Endothelial cell of umbilical vein (primary cell): ENCODE data around the gene CDHR1. TPM values are rescaled to one million over a fixed set of nuclear protein-coding genes. Genes with fewer than 3 reads are reported as not detected.
A peak's percentile ranks its signal among the peaks of the same experiment; 100 is the strongest.
"Not testable (repeated sequence)": the region's sequence is repeated elsewhere in the genome, so short reads cannot be mapped to it uniquely, and the experiment has no call there.

ENCODE experiments used
- BruUV-seq: library from RNA; stranded (reverse); fragments of 400-500 nt; replicated peaks from 2 replicates; lab custom pipeline; 2021; lab: Mats Ljungman, UMichigan
- CTCF ChIA-PET: fragments of 300-600, 350-600 bp; sonication (Branson Sonifier 250); formaldehyde crosslinking; loops from one replicate; lab custom pipeline; 2021; ENCODE audit warnings: antibody characterized with exemption, inconsistent platforms; lab: Charles Lee
- POLR2A ChIA-PET: fragments of 300-600, 350-600 bp; sonication (Branson Sonifier 250); formaldehyde crosslinking; loops from one replicate; lab custom pipeline; 2021; ENCODE audit warnings: antibody characterized with exemption, inconsistent platforms; lab: Charles Lee
- DNase-seq: peaks from one replicate; pipeline ENCODE4 v3.0.0-alpha.2; 2011; ENCODE audit warnings: low read depth, low spot score
- FAIRE-seq: peaks from 2 replicates; lab custom pipeline; 2011; peaks lifted over from hg19 to GRCh38; lab: Jason Lieb, UNC
- H2AFZ ChIP-seq: 2 replicates; pipeline ENCODE4 v1.6.0; 2012; ENCODE audit warnings: low read depth, low read length, control low read depth, inconsistent platforms
- H3K27ac ChIP-seq: 2 replicates; pipeline ENCODE4 v1.5.1; 2011; ENCODE audit warnings: low read depth, mild to moderate bottlenecking, control low read depth, low read length, moderate library complexity; ENCODE audit not compliant: insufficient read depth
- H3K27me3 ChIP-seq, 2 experiments: 2 replicates each; pipeline versions ENCODE4 v1.6.0 to v1.6.1; 2011; ENCODE audit warnings: low read length in 2 of 2, mixed read lengths in 1 of 2; ENCODE audit not compliant: control insufficient read depth in 2 of 2, insufficient read depth in 2 of 2
- H3K36me3 ChIP-seq, 2 experiments: 2 replicates in 1 of 2; 3 replicates in 1 of 2; pipeline ENCODE4 v1.5.1; 2011; ENCODE audit warnings: low read length in 2 of 2, mild to moderate bottlenecking in 1 of 2, moderate library complexity in 1 of 2; ENCODE audit not compliant: control insufficient read depth in 2 of 2, insufficient read depth in 2 of 2; ENCODE audit errors: extremely low read depth in 1 of 2
- H3K4me1 ChIP-seq: 3 replicates; pipeline ENCODE4 v1.5.1; 2011; ENCODE audit warnings: mild to moderate bottlenecking, low read length; ENCODE audit not compliant: control insufficient read depth, insufficient read depth; ENCODE audit errors: extremely low read depth
- H3K4me2 ChIP-seq: 2 replicates; pipeline ENCODE4 v1.6.1; 2011; ENCODE audit warnings: low read length, control low read depth, mixed read lengths; ENCODE audit not compliant: insufficient read depth
- H3K4me3 ChIP-seq, 3 experiments: fragments of 200-600 bp in 1 of 3; sonication (generic), shearing (Covaris generic) in 1 of 3; replicated peaks in 1 of 3; 2 replicates each; pipeline ENCODE4 v1.5.1; 2011 to 2016; ENCODE audit warnings: control low read depth in 3 of 3, low read length in 3 of 3, mild to moderate bottlenecking in 2 of 3, inconsistent platforms in 1 of 3, low read depth in 1 of 3, moderate library complexity in 1 of 3; ENCODE audit not compliant: insufficient read depth in 1 of 3
- H3K79me2 ChIP-seq: 2 replicates; pipeline ENCODE4 v1.6.0; 2012; ENCODE audit warnings: low read length, inconsistent platforms; ENCODE audit not compliant: control insufficient read depth, insufficient read depth
- H3K9ac ChIP-seq: replicated peaks from 2 replicates; pipeline ENCODE3; 2011; ENCODE audit warnings: low read length, control low read depth; ENCODE audit not compliant: insufficient read depth; ENCODE audit errors: extremely low read depth
- H3K9me1 ChIP-seq: replicated peaks from 3 replicates; pipeline ENCODE4 v1.6.0; 2011; ENCODE audit warnings: mild to moderate bottlenecking, low read length; ENCODE audit not compliant: control insufficient read depth, insufficient read depth; ENCODE audit errors: extremely low read depth
- H3K9me3 ChIP-seq: replicated peaks from 2 replicates; pipeline ENCODE4 v1.5.1; 2012; ENCODE audit warnings: low read length, inconsistent platforms; ENCODE audit not compliant: control insufficient read depth, insufficient read depth
- H4K20me1 ChIP-seq: replicated peaks from 2 replicates; pipeline ENCODE3; 2011; ENCODE audit warnings: mild to moderate bottlenecking, low read length; ENCODE audit not compliant: control insufficient read depth, insufficient read depth; ENCODE audit errors: extremely low read depth
- CTCF ChIP-seq, 2 donors: IDR thresholded peaks; 1 replicate in 1 of 2; 2 replicates in 1 of 2; pipeline ENCODE4 v1.5.1; 2011; ENCODE audit warnings: low read length in 2 of 2, mild to moderate bottlenecking in 2 of 2, moderate library complexity in 2 of 2, control low read depth in 1 of 2, inconsistent platforms in 1 of 2, low read depth in 1 of 2; ENCODE audit not compliant: insufficient read depth in 1 of 2; ENCODE audit errors: extremely low read depth in 1 of 2
- EZH2 ChIP-seq: IDR thresholded peaks from 2 replicates; pipeline ENCODE4 v1.6.1; 2012; ENCODE audit warnings: borderline replicate concordance, low read depth, mild to moderate bottlenecking, moderate library complexity, low read length, inconsistent platforms; ENCODE audit not compliant: severe bottlenecking
- FOS ChIP-seq: IDR thresholded peaks from 2 replicates; pipeline ENCODE4 v1.6.1; 2011; ENCODE audit warnings: mild to moderate bottlenecking, low read length, moderate library complexity, borderline replicate concordance; ENCODE audit not compliant: insufficient read depth
- GATA2 ChIP-seq: IDR thresholded peaks from 2 replicates; pipeline ENCODE4 v1.7.0; 2011; ENCODE audit warnings: low read depth, mild to moderate bottlenecking, moderate library complexity, mixed read lengths, low read length; ENCODE audit not compliant: insufficient read length, insufficient read depth
- JUN ChIP-seq: IDR thresholded peaks from 2 replicates; pipeline ENCODE4 v1.6.1; 2011; ENCODE audit warnings: borderline replicate concordance, low read depth; ENCODE audit not compliant: insufficient read length, insufficient read depth
- MAX ChIP-seq: IDR thresholded peaks from 2 replicates; pipeline ENCODE4 v1.6.1; 2011; ENCODE audit not compliant: insufficient read depth, insufficient read length
- MYC ChIP-seq: IDR thresholded peaks from one replicate; pipeline ENCODE4 v1.6.1; 2011; ENCODE audit warnings: mild to moderate bottlenecking, low read depth, low read length
- POLR2A ChIP-seq: IDR thresholded peaks from 2 replicates; pipeline ENCODE4 v1.6.1; 2012; ENCODE audit warnings: low read depth, mild to moderate bottlenecking, control low read depth, low read length
- POLR2AphosphoS5 ChIP-seq: IDR thresholded peaks from 2 replicates; pipeline ENCODE4 v1.6.1; 2012; ENCODE audit warnings: low read depth, mild to moderate bottlenecking, control low read depth, low read length, moderate library complexity; ENCODE audit not compliant: insufficient read depth
- dilution Hi-C: fragments of 300-500 bp; cut with MboI; formaldehyde crosslinking; loops from one replicate; pipeline ENCODE4 v1.15.0; 2019; ENCODE audit warnings: low sequenced_read_pairs; ENCODE audit not compliant: extremely low pct_ligation_motif_present
- intact Hi-C: fragments of 100-400 bp; cut with micrococcal nuclease; formaldehyde crosslinking; loops from one replicate; pipeline ENCODE4 v1.10.0; 2022
- polyA plus RNA-seq, 4 experiments: library from polyadenylated mRNA; depleted of rRNA in 3 of 4; stranded (reverse) in 3 of 4; unstranded in 1 of 4; fragments of >200 nt; gene quantifications; 2 replicates each; pipeline versions ENCODE4 v1.2.1 to v1.2.3, GENCODE V29; 2011 to 2012; ENCODE audit warnings: missing spikeins in 1 of 4
- total RNA-seq: library from RNA; stranded (reverse); gene quantifications from 2 replicates; pipeline ENCODE4 v1.2.3, GENCODE V29; 2021

CDHR1 gene
- total and polyA plus RNA-seq, 2 donors (not counting 3 experiments of a cell fraction or from before 2014, with no cell fraction given): 0.11 to 0.53 TPM

- H3K9ac ChIP-seq, H3K27ac ChIP-seq, dilution Hi-C loops, H3K4me3 ChIP-seq, H2AFZ ChIP-seq, FAIRE-seq, H4K20me1 ChIP-seq, H3K79me2 ChIP-seq, H3K9me1 ChIP-seq, H3K9me3 ChIP-seq, H3K4me2 ChIP-seq, H3K4me1 ChIP-seq, H3K27me3 ChIP-seq, BruUV-seq: not testable (repeated sequence)
- intact Hi-C loops: loop anchor here (1.0 to 2.0 kb wide), 2 partner anchors 9 to 391 kb away; partner anchors contain the start of gene GHITM
- peak; percentile 13 for DNase-seq
- POLR2A ChIA-PET: interaction anchor here (0.9 kb wide), 1 partner anchor 9 kb away, joined by 6 read pairs; the partner anchor contains the start of gene GHITM
- peak; percentile 47 to 67 for TF ChIP-seq CTCF (IDR thresholded peaks at IDR 0.05; ENCODE audit: extremely low read depth in 1 of 2, insufficient read depth in 1 of 2, low read depth in 1 of 2, low read length in 2 of 2)
- peaks cover 23 to 48% of the 10 kb centered on the region in 2 experiments for H3K36me3 ChIP-seq
- CTCF ChIA-PET: interaction anchor here (0.8 to 2.7 kb wide), 20 partner anchors 8 to 390 kb away, joined by 3 to 27 read pairs (median 6); partner anchors contain the start of gene GHITM
Observed at GRCh38 chr10:84148006-84148597, 46.2 kb upstream of the CDHR1 start.

- H3K9ac ChIP-seq: no peak overlapping the region
- H3K27me3 ChIP-seq: no peaks in the 10 kb centered on the region
- dilution Hi-C loops (no loop called here), intact Hi-C loops (loop anchor here (2.0 kb wide), 1 partner anchor 389 kb away; no protein-coding TSS in a partner anchor)
- peaks cover 18 to 43% of the 10 kb centered on the region in 2 experiments for H3K36me3 ChIP-seq
- H3K9me1 ChIP-seq: no peaks in the 10 kb centered on the region
- FAIRE-seq: no peak
- TF ChIP-seq POLR2A (no peak), JUN (no peak), MYC (no peak), FOS (no peak), GATA2 (no peak), POLR2AphosphoS5 (no peak), MAX (no peak), CTCF (IDR thresholded peaks at IDR 0.05; ENCODE audit: extremely low read depth in 1 of 2, insufficient read depth in 1 of 2, low read depth in 1 of 2, low read length in 2 of 2) (no peak), EZH2 (no peak)
- no peaks in the 10 kb centered on the region for H3K4me1 ChIP-seq
- no peak overlapping the region for H3K4me3 ChIP-seq
- H3K4me2 ChIP-seq: no peak overlapping the region
- no peaks in the 10 kb centered on the region for H3K9me3 ChIP-seq
- no TSS peak for BruUV-seq
- DNase-seq: no peak
- H3K79me2 ChIP-seq: no peaks in the 10 kb centered on the region
- H4K20me1 ChIP-seq: peaks cover 2% of the 10 kb centered on the region
- ChIA-PET POLR2A (no interaction called here), CTCF (no interaction called here)
- no peak overlapping the region for H3K27ac ChIP-seq
- H2AFZ ChIP-seq: no peak overlapping the region
Observed at GRCh38 chr10:84149854-84150253, 44.5 kb upstream of the CDHR1 start.
